Stomach (tissue), 9 donors: ENCODE results near the gene RNASE3. TPM values are rescaled to one million over a fixed set of nuclear protein-coding genes. Genes with fewer than 3 reads are reported as not detected.

Experiments used
- DNase-seq, 2 donors: peaks; one replicate each; pipeline versions ENCODE4 v3.0.0 to v3.0.0-alpha.2; 2013 to 2019
- H3K27ac ChIP-seq, 5 donors: fragments of 200-600 bp in 4 of 5; sonication (generic) in 4 of 5; one replicate each; pipeline ENCODE4 v1.5.1; 2013 to 2019; ENCODE audit warnings: mild to moderate bottlenecking in 1 of 5, moderate library complexity in 1 of 5
- H3K27me3 ChIP-seq, 3 donors: fragments of 200-600 bp; sonication (generic); one replicate each; pipeline ENCODE4 v1.5.1; 2017 to 2019; ENCODE audit warnings: mixed run types in 1 of 3
- H3K36me3 ChIP-seq, 4 donors: fragments of 200-600 bp; sonication (generic); 1 replicate in 3 of 4; 2 replicates in 1 of 4; pipeline ENCODE4 v1.5.1; 2016 to 2019
- H3K4me1 ChIP-seq, 4 donors: fragments of 200-600 bp; sonication (generic); one replicate each; pipeline ENCODE4 v1.5.1; 2016 to 2019
- H3K4me3 ChIP-seq, 4 donors: fragments of 200-600 bp; sonication (generic) in 3 of 4; one replicate each; pipeline ENCODE4 v1.5.1; 2016 to 2019; ENCODE audit warnings: mild to moderate bottlenecking in 1 of 4
- H3K9me3 ChIP-seq, 4 donors: fragments of 200-600 bp; sonication (generic); one replicate each; pipeline ENCODE4 v1.5.1; 2016 to 2019
- EP300 ChIP-seq: sonication (generic); formaldehyde crosslinking; IDR thresholded peaks from one replicate; pipeline ENCODE4 v1.6.1; 2017; ENCODE audit warnings: antibody characterized with exemption
- POLR2A ChIP-seq, 4 donors: fragments of 450-650 bp; IDR thresholded peaks; one replicate each; pipeline ENCODE4 v1.6.1; 2016; ENCODE audit warnings: antibody characterized with exemption in 4 of 4, control low read depth in 2 of 4, mild to moderate bottlenecking in 1 of 4, moderate library complexity in 1 of 4
- POLR2AphosphoS5 ChIP-seq, 3 donors: sonication (generic); formaldehyde crosslinking; IDR thresholded peaks; one replicate each; pipeline ENCODE4 v1.6.1; 2016; ENCODE audit warnings: antibody characterized with exemption in 3 of 3
- WGBS, 5 donors: extraction: QIAGEN DNeasy Blood & Tissue Kit in 3 of 5; methylation state at CpG; one replicate each; pipeline versions ENCODE4 v1.1.5 to v1.1.7; 2013 to 2018; 5-methylcytosine and 5-hydroxymethylcytosine counted together
- intact Hi-C: fragments of 100-400 bp; cut with DNase I; formaldehyde crosslinking; loops from one replicate; pipeline ENCODE4 v1.15.1; 2023; ENCODE audit warnings: low total_unique reads
- polyA plus RNA-seq, 3 donors: library from polyadenylated mRNA; stranded (reverse); fragments of 200-250 nt; gene quantifications; one replicate each; pipeline ENCODE4 v1.2.3, GENCODE V29; 2013
- total RNA-seq, 5 donors: library from RNA; depleted of rRNA; stranded (reverse); fragments of >200 nt; gene quantifications; one replicate each; pipeline versions ENCODE4 v1.1.0 to v1.2.3, GENCODE V29; 2014 to 2016
- TF ChIP-seq, protein P1 (sequence below), 7 experiments: fragments of 450-650 bp in 4 of 7; fragments of 200-600 bp in 3 of 7; sonication (generic) in 3 of 7; IDR thresholded peaks; one replicate each; pipeline ENCODE4 v1.5.1; 2016 to 2019; ENCODE audit warnings: antibody characterized with exemption in 7 of 7, control low read depth in 2 of 7, mild to moderate bottlenecking in 1 of 7
- donor health status: healthy with polysubstance abuse.
- donor health status: Bipolar disorder and iron deficiency.
- donor health status: healthy.

RNASE3 gene
- total and polyA plus RNA-seq, 8 donors = 1.3 to 1.4 TPM; not detected in 6

DNA sequence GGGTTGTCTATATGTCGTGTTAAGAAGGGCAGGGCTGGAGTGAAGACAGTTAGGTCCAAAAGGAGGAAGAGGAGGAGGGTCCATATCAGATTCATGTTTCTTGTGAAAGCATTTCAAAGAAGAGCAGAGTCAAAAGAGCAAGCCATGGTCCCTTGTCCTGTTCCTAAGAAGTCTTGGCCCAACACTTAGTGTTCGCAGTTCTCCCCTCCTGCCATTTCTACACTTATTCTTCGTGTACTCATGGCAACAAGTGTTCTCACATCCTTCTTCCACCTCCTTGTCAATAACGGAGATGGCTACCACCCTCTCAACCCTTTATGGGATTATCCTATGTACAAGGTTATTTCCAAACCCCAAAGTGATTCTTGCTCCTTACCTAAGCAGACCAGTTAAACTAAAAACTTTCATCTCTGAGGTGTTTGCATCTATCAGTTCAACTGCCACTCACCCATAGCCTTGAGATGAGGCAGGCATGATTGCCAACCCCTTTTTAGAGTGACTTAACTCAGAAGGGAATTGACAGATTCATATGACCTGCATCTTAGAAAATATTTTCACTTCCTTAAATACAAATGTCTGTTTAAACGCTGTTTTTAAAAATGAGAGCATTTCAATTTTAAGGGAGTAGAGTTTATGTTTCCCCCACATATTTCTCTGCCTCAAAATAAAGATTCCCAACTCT lies 44.3 kb downstream of the RNASE3 start:
- intact Hi-C loops = no loop called here
- DNase-seq = no peak
- 80 to 89% (median 85%) methylated on average over 5 of the region's 5 CpGs for WGBS, 5 donors

More for the DNA sequence above, 44.3 kb downstream of the RNASE3 start:
- H3K4me1 ChIP-seq = no peaks in the 10 kb centered on the region
- H3K4me3 ChIP-seq = no peak overlapping the region
- TF ChIP-seq EP300 (no peak), POLR2A (IDR thresholded peaks at IDR 0.05) (no peak), POLR2AphosphoS5 (IDR thresholded peaks at IDR 0.05) (no peak)
- TF ChIP-seq, protein P1, sequence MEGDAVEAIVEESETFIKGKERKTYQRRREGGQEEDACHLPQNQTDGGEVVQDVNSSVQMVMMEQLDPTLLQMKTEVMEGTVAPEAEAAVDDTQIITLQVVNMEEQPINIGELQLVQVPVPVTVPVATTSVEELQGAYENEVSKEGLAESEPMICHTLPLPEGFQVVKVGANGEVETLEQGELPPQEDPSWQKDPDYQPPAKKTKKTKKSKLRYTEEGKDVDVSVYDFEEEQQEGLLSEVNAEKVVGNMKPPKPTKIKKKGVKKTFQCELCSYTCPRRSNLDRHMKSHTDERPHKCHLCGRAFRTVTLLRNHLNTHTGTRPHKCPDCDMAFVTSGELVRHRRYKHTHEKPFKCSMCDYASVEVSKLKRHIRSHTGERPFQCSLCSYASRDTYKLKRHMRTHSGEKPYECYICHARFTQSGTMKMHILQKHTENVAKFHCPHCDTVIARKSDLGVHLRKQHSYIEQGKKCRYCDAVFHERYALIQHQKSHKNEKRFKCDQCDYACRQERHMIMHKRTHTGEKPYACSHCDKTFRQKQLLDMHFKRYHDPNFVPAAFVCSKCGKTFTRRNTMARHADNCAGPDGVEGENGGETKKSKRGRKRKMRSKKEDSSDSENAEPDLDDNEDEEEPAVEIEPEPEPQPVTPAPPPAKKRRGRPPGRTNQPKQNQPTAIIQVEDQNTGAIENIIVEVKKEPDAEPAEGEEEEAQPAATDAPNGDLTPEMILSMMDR (IDR thresholded peaks at IDR 0.05) = no peak
- no peaks in the 10 kb centered on the region for H3K9me3 ChIP-seq
- H3K27me3 ChIP-seq = peaks cover 0 to 4% (median 0%) of the 10 kb centered on the region in 3 donors
- no peaks in the 10 kb centered on the region for H3K36me3 ChIP-seq
- no peak overlapping the region for H3K27ac ChIP-seq

Other genes starting within 250 kb of the RNASE3 start
- gene OR6S1, start 249.7 kb upstream of the RNASE3 start, total RNA-seq = not detected
- gene OR6S1, start 249.7 kb upstream of the RNASE3 start, polyA plus RNA-seq = not detected
- gene RNASE4, start 206.8 kb upstream of the RNASE3 start, total RNA-seq = 100 to 1,000 TPM in 3 of 5 donors, 10 to 100 TPM in 1, not detected in 1; 13.4 to 158 (median 117) TPM
- 10 to 100 TPM; 27.6 to 58.0 (median 35.4) TPM for gene RNASE4, start 206.8 kb upstream of the RNASE3 start, polyA plus RNA-seq
- 10 to 100 TPM in 3 of 5 donors, 1 to 10 TPM in 1, under 1 TPM in 1; 0.58 to 46.1 (median 37.4) TPM for gene ANG, start 202.6 kb upstream of the RNASE3 start, total RNA-seq
- gene ANG, start 202.6 kb upstream of the RNASE3 start, polyA plus RNA-seq = 10 to 100 TPM; 15.9 to 34.7 (median 28.0) TPM
- gene EDDM3A, start 145.5 kb upstream of the RNASE3 start, total RNA-seq = not detected
- gene EDDM3A, start 145.5 kb upstream of the RNASE3 start, polyA plus RNA-seq = under 1 TPM in 1 of 3 donors, not detected in 2; 0.38 TPM
- gene EDDM3B, start 123.0 kb upstream of the RNASE3 start, total RNA-seq = not detected
- gene EDDM3B, start 123.0 kb upstream of the RNASE3 start, polyA plus RNA-seq = not detected
- 10 to 100 TPM in 1 of 5 donors, 1 to 10 TPM in 2, not detected in 2; 2.9 to 13.3 (median 8.4) TPM for gene RNASE6, start 110.1 kb upstream of the RNASE3 start, total RNA-seq
- gene RNASE6, start 110.1 kb upstream of the RNASE3 start, polyA plus RNA-seq = 1 to 10 TPM; 4.7 to 8.2 (median 5.0) TPM
- gene RNASE1, start 88.5 kb upstream of the RNASE3 start, total RNA-seq = 100 to 1,000 TPM in 4 of 5 donors, 10 to 100 TPM in 1; 51.6 to 604 (median 237) TPM
- 100 to 1,000 TPM; 129 to 404 (median 237) TPM for gene RNASE1, start 88.5 kb upstream of the RNASE3 start, polyA plus RNA-seq
- gene RNASE2, start 64.1 kb downstream of the RNASE3 start, total RNA-seq = not detected
- 1 to 10 TPM in 2 of 3 donors, under 1 TPM in 1; 1.00 to 1.3 (median 1.2) TPM for gene RNASE2, start 64.1 kb downstream of the RNASE3 start, polyA plus RNA-seq
- 100 to 1,000 TPM in 3 of 5 donors, 10 to 100 TPM in 2; 61.5 to 304 (median 107) TPM for gene METTL17, start 98.6 kb downstream of the RNASE3 start, total RNA-seq
- 10 to 100 TPM; 31.8 to 97.5 (median 38.0) TPM for gene METTL17, start 98.6 kb downstream of the RNASE3 start, polyA plus RNA-seq
- not detected for gene SLC39A2, start 107.9 kb downstream of the RNASE3 start, total RNA-seq
- 1 to 10 TPM in 1 of 3 donors, not detected in 2; 3.8 TPM for gene SLC39A2, start 107.9 kb downstream of the RNASE3 start, polyA plus RNA-seq
- 100 to 1,000 TPM in 3 of 5 donors, 10 to 100 TPM in 2; 61.3 to 418 (median 115) TPM for gene NDRG2, start 133.7 kb downstream of the RNASE3 start, total RNA-seq
- gene NDRG2, start 133.7 kb downstream of the RNASE3 start, polyA plus RNA-seq = 100 to 1,000 TPM in 1 of 3 donors, 10 to 100 TPM in 2; 92.1 to 194 (median 99.1) TPM
- not detected for gene TPPP2, start 138.8 kb downstream of the RNASE3 start, total RNA-seq
- gene TPPP2, start 138.8 kb downstream of the RNASE3 start, polyA plus RNA-seq = under 1 TPM in 1 of 3 donors, not detected in 2; 0.62 TPM
- gene RNASE13, start 143.4 kb downstream of the RNASE3 start, total RNA-seq = under 1 TPM in 1 of 5 donors, not detected in 4; 0.18 TPM
- gene RNASE13, start 143.4 kb downstream of the RNASE3 start, polyA plus RNA-seq = not detected
- gene RNASE7, start 151.0 kb downstream of the RNASE3 start, total RNA-seq = 1 to 10 TPM in 1 of 5 donors, not detected in 4; 2.6 TPM
- under 1 TPM in 1 of 3 donors, not detected in 2; 0.58 TPM for gene RNASE7, start 151.0 kb downstream of the RNASE3 start, polyA plus RNA-seq
- not detected for gene RNASE8, start 166.4 kb downstream of the RNASE3 start, total RNA-seq
- gene RNASE8, start 166.4 kb downstream of the RNASE3 start, polyA plus RNA-seq = not detected
- 100 to 1,000 TPM in 1 of 5 donors, 10 to 100 TPM in 4; 31.9 to 171 (median 36.7) TPM for gene ARHGEF40, start 178.9 kb downstream of the RNASE3 start, total RNA-seq
- 10 to 100 TPM; 11.0 to 18.9 (median 18.5) TPM for gene ARHGEF40, start 178.9 kb downstream of the RNASE3 start, polyA plus RNA-seq
- gene ZNF219, start 207.3 kb downstream of the RNASE3 start, total RNA-seq = 100 to 1,000 TPM in 1 of 5 donors, 10 to 100 TPM in 4; 11.4 to 240 (median 27.8) TPM
- gene ZNF219, start 207.3 kb downstream of the RNASE3 start, polyA plus RNA-seq = 10 to 100 TPM; 15.4 to 28.4 (median 22.6) TPM
- gene TMEM253, start 209.7 kb downstream of the RNASE3 start, total RNA-seq = 1 to 10 TPM in 2 of 5 donors, under 1 TPM in 1, not detected in 2; 0.43 to 8.1 (median 1.1) TPM
- 1 to 10 TPM in 2 of 3 donors, under 1 TPM in 1; 0.56 to 1.7 (median 1.1) TPM for gene TMEM253, start 209.7 kb downstream of the RNASE3 start, polyA plus RNA-seq